GM12873 (cell line): ENCODE measurements around the gene PROP1.

Experiments
- CTCF ChIP-seq: IDR thresholded peaks from 2 replicates; pipeline ENCODE4 v1.5.1; 2012; ENCODE audit warnings: low read depth, mild to moderate bottlenecking, moderate library complexity, low read length, control low read depth; ENCODE audit not compliant: insufficient read depth; ENCODE audit errors: missing control alignments

Gene PROP1

DNA sequence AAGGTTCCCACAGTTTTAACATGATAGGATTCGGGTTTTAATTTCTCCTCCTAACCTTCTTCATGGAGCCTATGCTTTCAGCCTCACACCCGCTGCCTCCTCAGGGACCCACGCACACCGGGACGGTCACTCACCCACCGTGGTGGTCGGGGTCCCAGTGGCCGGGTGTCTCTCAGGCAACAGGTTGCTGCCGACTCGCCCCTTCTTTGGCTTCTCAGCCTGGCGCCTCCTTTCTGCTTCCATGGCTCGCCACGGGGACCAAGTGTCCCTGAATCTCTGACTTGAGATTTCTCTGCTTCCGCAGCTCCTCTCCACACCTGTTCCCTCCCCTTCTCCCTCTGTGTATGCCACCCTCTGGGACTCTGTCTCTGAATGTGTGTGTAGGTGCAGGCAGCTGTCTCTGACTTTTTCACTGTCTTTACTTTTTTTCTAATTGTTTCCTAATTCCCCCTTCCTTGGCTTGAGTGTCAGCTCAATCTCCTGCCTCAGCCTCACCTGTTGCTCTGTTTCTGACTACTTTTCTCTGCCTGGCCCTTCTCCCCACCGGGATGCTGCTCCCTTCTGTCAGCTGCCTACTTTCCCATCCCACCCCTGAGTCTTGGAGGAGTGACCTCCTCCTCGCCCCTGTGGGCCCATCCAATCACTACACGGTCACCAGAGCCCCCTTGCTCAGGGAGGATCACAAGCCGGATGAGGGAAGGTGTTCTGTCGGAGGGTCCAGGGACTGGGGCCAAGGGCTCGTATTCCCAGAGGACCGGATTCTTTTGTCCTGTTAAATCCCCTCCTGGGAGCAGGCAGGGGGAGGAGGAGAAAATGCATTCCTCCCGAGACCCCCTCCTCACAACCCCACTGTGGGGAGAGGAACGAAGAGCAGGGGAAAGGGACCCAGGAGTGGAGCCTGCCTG lies at the start of gene PROP1:
Gene PROP1 (minus strand): TSS at position 552 of the 905 bp plus-strand sequence. CDS start 309 bp downstream, at position 243.
- TF ChIP-seq CTCF: no peak

DNA sequence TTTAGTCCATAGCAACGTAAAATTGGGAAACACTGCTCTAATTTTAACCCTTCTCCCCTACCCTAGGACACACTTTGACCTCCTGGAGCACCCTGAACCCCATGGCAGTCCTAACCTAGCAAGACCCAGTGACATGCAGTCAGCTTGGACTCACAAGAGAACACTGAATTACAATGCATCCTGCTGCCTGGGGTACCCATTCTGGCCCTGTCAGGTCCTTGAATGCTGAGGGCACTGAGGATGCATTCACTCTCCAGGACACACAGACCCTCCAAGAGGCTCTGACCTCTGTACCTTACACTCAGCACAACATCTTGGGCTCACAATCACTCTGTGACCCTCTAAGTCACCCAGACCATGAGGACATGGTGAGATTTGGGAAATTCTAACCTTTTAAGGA lies 1.8 kb upstream of the PROP1 start:
- no peak for TF ChIP-seq CTCF

GRCh38 chr5:177997319-177997670 lies 1.3 kb upstream of the PROP1 start:
- TF ChIP-seq CTCF: no peak

- TF ChIP-seq CTCF: no peak
These were observed 747 bp upstream of the PROP1 start for GRCh38 chr5:177996660-177997318.

- TF ChIP-seq CTCF: no peak
These were observed 1.4 kb downstream of the PROP1 start for GRCh38 chr5:177994561-177995190.

- TF ChIP-seq CTCF: no peak
These were observed 2.0 kb downstream of the PROP1 start for GRCh38 chr5:177994063-177994462.

- no peak for TF ChIP-seq CTCF
These were observed 3.6 kb downstream of the PROP1 start for GRCh38 chr5:177992466-177992865.
